Activated CD8-positive, alpha-beta memory T cell treated with anti-CD3 and anti-CD28 coated beads for 48 hours (primary cell): Measurements from ENCODE around the gene PON3.

ENCODE experiments used
- DNase-seq, 3 experiments: peaks; one replicate each; pipeline ENCODE4 v3.0.0-alpha.2; 2020; ENCODE audit warnings: low read depth in 2 of 3, low spot score in 2 of 3

PON3 gene

GRCh38 chr7:95396136-95397032 is at the start of gene PON3:
PON3 (minus strand) TSS chr7:95396375; CDS start chr7:95396350, 25 bp downstream.
- peak in 2 of 3 experiments; percentile 1 to 2 for DNase-seq

GRCh38 chr7:95444796-95445195 is 48.6 kb upstream of the PON3 start:
- DNase-seq, result no peak

DNA sequence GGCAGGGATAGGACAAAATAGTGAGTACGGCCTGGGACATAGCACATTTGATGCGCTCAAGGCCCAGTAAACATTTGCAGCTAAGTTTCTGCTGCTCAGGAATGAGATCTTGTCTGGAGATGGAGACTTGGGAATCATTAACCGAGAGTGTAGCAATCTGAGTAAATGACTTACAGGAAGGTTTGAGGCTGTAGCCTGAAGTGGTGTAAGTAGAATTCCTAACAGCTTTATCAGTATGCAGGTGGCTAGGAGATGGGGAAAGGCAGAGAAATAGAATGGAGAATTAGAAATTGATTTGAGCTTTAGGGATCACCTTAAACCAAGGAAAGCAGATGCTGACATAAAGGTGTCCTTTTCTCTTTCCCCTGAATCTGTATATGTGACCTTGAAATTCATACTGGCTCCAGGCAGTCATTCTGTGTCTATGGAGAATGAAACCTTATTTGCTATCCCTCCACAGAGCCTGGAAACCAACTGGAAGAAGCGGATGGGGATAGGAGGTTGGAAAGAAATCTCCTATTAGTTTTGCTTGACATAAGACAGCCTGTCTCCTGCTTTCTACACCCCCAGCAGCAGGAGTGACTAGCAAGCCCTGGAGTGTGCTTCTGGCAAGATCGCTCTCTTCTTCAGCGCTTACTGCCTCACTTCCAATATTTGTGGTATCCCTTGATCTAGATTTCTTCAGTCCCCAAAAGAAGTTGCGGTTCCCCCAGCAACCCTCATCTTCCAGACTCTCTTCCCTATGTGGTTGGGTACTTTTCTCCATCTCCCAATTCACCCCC is 45.1 kb upstream of the PON3 start:
- no peak for DNase-seq

DNA sequence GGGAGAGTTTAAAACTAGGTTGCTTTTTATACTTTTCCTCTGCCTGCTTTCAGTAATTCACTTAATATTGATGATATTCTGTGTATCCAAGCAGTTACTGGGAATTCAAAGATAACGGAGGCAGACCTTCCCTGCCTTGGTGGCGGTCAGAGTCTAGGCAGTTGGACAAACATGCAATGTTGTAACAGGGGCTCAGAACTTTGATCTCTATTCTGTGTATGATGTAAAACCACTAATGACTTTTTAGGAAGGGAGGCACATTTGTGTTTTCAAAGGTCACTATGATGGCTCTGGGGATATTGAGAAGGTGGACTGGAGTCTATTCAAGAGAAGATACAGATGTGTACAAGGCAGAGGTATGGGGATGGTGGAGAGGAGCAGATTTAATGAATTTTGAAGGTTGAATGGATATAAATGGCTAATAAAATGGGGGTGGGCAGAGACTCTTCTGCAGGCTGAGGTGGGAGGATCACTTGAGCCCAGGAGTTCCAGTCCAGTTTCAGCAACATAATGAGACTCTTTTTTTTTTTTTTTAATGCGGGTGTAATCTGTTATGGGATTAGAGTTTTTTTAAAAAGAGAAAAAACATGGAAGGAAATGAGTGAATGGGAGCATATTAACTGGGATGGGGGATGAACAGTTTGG is 44.3 kb upstream of the PON3 start:
- DNase-seq, result no peak

DNA sequence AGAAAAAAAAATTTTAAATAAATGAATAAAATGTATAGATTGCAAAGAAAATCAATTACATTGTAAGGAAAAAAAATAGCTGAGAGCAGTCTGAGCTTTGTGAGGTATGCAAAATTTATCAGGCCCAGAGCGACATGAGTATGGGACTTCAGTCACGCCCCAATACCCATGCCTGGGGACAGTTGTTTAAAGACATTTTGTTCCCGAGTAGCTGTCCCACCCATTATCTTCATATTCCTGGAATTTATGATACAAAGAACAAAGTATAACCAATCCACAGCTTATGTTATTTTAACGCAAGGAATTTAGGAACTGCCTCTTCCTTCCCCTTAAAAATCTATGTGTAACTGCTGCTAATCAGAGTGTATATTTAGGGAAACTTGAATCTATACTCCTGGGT is 40.2 kb upstream of the PON3 start:
- no peak for DNase-seq

DNA sequence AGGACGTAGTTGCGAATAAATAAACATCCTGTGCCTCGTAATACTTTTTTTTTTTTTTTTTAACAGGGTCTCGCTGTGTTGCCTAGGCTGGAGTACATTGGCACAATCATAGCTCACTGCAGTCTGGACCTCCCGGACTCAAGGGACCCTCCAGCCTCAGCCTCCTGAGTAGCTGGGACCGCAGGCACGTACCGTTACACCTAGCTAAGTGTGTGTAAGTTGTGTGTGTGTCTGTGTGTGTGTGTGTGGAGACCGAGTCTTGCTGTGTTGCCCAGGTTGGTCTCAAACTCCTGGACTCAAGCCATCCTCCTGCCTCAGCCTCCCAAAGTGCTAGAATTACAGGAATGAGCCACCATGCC is 39.2 kb upstream of the PON3 start:
- no peak for DNase-seq

DNA sequence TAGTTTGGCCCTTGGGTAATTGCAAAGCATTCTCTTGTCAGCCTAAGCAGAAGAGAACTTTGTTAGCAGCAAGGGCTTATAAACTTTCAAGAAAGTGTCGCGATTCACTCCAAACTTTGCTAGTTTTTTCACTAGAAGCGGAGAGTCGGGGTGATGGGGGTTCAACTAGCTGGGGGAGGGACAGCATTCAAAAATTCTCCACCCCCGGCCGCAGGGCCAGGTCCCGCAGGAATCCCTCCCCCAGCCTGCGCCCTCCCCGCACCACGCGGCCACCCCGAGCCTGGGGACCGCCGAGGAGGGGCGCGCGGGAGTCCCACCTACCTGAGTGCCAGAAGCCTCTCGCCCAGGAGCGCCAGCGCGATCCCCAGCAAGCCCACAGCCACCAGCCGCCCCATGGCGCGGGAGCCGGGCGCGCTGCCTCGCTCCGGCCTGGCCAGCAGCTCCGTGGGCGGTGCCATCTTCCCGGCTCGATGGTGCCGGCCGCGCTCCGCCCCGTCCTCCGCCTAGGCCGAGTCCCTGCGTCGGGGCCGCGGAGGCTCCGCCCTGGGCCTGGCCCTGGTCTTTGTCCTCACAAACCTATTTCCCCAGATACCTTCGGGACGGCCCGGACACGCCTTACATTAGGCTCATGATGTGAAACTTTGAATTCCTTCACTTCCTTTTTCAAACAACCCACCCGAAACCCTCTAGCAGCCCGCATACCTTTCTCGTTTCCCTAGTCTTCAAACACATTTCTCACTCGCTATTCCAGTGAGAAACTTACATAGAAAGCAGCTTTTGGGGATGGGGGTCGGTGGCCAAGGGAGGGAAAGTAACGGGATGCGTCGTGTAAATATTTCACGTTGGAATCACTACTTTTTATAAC is 38.6 kb upstream of the PON3 start, which contains the start of gene PON2:
TSS of gene PON2 (minus strand) at position 472 of the 865 bp plus-strand sequence. CDS start at position 395, 77 bp downstream.
- peak; percentile 7 to 12 (median 10) for DNase-seq

DNA sequence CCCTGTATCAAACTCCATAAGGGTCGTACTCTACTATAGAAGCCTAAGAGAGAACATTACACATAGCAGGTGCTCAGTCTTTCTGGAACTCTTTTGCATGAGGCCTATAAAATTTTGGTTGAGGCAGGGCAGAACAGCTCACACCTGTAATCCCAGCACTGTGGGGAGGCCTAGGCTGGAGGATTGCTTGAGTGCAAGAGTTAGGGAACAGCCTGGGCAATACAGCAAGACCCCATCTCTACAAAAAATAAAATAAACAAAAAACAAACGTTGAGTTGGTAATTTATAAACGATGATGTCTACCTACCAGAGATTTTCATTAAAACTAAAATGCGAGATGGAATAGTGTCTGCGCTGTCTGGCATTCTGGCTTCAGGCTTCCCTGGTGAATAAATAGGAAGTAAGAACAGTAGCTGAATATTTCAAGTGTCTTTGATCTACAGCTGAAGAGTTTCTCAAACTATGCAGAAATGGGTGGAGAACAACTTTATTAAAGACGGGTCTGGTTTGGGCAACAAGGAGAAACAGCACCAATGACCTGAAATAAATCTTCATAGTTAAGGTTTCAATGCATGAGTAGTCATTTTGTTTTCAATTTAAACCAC is 37.9 kb upstream of the PON3 start:
- no peak for DNase-seq

DNA sequence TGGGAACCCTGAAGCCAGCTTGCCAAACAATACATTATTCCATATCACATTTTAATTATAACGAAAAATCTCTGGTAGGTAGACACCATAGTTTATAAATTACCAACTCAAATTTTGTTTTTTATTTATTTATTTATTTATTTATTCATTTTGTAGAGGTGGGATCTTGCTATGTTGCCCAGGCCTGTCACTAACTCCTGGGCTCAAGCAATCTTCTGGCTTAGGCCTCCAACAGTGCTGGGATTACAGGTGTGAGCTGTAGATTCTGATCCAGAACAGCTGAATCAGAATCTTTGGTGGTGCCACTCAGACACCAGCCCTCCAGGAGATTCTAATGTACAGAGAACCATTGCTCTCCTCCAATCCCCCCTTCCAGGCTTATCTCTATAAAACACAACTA is 37.0 kb upstream of the PON3 start:
- DNase-seq, result no peak

DNA sequence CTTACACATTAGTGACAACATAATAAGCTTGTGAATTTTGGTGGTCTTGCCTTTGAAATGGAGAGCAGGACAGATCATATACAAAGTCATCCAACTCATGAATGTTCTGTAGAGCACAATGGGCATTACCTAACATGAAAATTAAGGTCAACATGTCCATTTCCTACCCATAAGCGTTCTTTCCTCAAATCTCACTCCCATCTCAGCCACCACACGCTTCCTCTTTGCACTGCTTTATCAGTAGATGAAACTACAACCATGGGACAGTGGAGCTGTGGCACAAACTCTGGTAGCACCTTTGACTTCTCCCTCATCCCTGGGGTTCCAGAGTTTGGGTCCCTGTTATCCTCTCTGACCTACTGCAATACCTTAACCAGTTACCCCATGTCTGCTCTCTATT is 36.4 kb upstream of the PON3 start:
- DNase-seq, result no peak

- no peak for DNase-seq
Observed at GRCh38 chr7:95430864-95431263, 34.7 kb upstream of the PON3 start.

DNA sequence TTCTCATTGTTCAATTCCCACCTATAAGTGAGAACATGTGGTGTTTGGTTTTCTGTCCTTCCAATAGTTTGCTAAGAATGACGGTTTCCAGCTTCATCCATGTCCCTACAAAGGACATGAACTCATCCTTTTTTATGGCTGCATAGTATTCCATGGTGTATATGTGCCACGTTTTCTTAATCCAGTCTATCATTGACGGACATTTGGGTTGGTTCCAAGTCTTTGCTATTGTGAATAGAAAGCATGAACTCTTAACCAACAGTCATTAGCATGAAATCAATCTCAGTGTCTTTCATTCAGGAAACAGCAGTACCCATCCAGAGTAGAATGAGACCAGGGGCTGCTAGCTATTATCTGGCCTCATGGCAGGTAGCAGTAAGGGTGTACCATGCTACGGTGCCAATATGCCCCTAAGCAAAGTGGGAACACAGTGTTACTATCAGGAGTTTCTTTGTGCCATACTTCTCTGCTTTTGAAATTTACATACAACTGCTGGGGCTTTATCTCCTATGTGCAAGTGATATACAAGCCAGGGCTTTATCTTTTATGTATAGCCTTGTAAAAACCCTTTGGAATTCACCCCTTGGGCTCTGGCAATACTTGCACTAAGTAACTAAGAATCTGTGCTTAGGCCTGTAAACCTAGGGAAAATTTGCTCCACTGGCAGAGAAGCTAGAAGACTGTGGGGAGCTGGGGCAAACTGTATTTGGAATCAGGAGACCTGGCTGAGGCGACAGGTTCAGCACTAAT is 33.2 kb upstream of the PON3 start:
- no peak for DNase-seq

- no peak for DNase-seq
Observed at GRCh38 chr7:95427914-95428516, 31.8 kb upstream of the PON3 start.

- DNase-seq, result no peak
Observed at GRCh38 chr7:95427166-95427565, 31.0 kb upstream of the PON3 start.

GRCh38 chr7:95425694-95426093 is 29.5 kb upstream of the PON3 start:
- no peak for DNase-seq

DNA sequence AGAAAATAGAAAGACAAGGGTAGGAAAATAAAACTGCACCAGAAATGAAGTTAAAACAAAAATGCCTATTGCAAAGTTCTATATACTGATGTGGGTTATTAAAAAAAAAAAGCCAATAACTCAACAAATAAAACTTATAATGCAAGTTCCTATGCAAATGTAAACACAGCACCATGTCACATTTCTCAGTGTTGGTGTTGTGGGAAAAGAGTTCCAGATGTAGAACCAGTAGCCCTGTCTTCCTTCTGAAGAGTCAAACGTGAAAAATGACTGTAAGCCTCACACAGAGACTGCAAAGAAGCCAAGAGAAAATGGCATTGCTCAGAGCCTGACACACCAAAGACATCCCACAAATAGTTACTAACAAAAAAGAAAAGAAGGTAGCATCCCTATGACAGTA is 28.5 kb upstream of the PON3 start:
- no peak for DNase-seq

GRCh38 chr7:95421847-95422444 is 25.8 kb upstream of the PON3 start:
- DNase-seq, result no peak

DNA sequence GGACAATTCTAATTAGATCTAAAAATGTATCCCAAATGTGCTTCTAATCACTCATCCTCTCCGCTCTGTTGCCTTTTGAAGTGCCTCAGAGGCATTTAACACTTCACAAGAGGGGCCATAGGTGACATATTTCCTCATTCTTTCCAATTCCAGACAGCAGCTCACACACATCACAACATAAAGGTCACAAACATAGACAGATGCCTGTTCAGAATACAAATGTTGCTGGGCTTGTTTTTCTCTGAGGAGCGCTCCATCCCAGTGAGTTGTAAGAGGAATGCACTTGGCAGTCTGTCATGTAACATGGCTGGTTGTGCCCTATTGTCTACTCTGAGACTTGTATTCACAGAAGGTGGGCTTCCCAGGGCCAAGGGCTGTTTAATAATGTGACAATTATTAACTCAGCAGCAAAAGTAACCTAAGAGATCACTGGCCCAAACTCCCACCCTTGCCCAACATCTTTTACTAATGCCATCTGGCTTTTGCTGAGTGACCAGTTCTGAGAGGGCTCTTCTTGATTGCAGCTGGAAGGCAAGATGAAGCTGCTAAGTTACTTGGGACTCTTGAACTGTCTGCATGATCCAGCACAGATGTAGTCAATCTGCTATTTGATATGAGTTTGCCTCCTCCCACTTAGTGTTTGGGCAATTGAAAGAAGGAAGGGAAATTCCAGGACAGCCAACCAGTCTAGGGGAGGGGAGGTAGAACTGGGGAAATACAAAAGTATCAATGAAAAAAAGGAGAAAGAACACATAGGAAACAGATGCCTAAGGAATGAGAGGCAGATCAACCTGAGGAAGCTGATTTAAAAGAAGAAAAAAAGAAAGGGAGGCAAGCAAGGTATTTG is 25.0 kb upstream of the PON3 start:
- no peak for DNase-seq
